WTC11 (cell line): ENCODE results near the gene ABCA3. TPM values are rescaled to one million over a fixed set of nuclear protein-coding genes. Genes with fewer than 3 reads are reported as not detected.

Experiments used
- ATAC-seq: fragments of 200-7000 bp; cut with Tn5 transposase; 2 replicates; pipeline ENCODE4 v1.10.0; 2021; ENCODE audit warnings: mild to moderate bottlenecking, moderate library complexity
- CTCF ChIA-PET: fragments of 300-600 bp; sonication (Branson Sonifier 250); formaldehyde crosslinking; loops from one replicate; lab custom pipeline; 2021; ENCODE audit warnings: antibody characterized with exemption; lab: Charles Lee
- POLR2A ChIA-PET: fragments of 350-600 bp; sonication (Branson Sonifier 250); formaldehyde crosslinking; loops from one replicate; lab custom pipeline; 2021; ENCODE audit warnings: antibody characterized with exemption; lab: Charles Lee
- DNase-seq: peaks from one replicate; pipeline ENCODE4 v3.0.0; 2021; ENCODE audit warnings: low spot score
- H3K27ac Mint-ChIP-seq: 2 replicates; pipeline ENCODE4 v1.8.0; 2021; ENCODE audit warnings: mixed read lengths
- H3K27me3 Mint-ChIP-seq: 2 replicates; pipeline ENCODE4 v1.8.0; 2021; ENCODE audit warnings: low read depth, mild to moderate bottlenecking, moderate library complexity, mixed read lengths
- H3K36me3 Mint-ChIP-seq: 2 replicates; pipeline ENCODE4 v1.8.0; 2021; ENCODE audit warnings: mixed read lengths
- H3K4me1 Mint-ChIP-seq: 2 replicates; pipeline ENCODE4 v1.8.0; 2022; ENCODE audit warnings: mixed read lengths
- H3K4me3 Mint-ChIP-seq: 2 replicates; pipeline ENCODE4 v1.8.0; 2021; ENCODE audit warnings: mild to moderate bottlenecking, moderate library complexity, mixed read lengths
- H3K9me3 Mint-ChIP-seq: 2 replicates; pipeline ENCODE4 v1.8.0; 2021; ENCODE audit warnings: mixed read lengths
- CREB1 ChIP-seq: sonication (generic); formaldehyde crosslinking; IDR thresholded peaks from 2 replicates; pipeline ENCODE4 v1.8.0; 2023; ENCODE audit warnings: mild to moderate bottlenecking, missing genetic modification reagents
- ESRRA ChIP-seq: sonication (generic); formaldehyde crosslinking; IDR thresholded peaks from 2 replicates; pipeline ENCODE4 v1.8.1; 2022; ENCODE audit warnings: mild to moderate bottlenecking, missing genetic modification reagents, borderline replicate concordance
- GABPB1 ChIP-seq: sonication (generic); formaldehyde crosslinking; IDR thresholded peaks from 2 replicates; pipeline ENCODE4 v1.8.1; 2023; ENCODE audit warnings: mild to moderate bottlenecking, missing genetic modification reagents
- GRHL2 ChIP-seq: fragments of 250-450 bp; sonication (Bioruptor Pico); IDR thresholded peaks from 2 replicates; pipeline ENCODE4 v1.8.0; 2022; ENCODE audit warnings: mild to moderate bottlenecking, moderate library complexity; ENCODE audit not compliant: insufficient replicate concordance, severe bottlenecking
- GTF2I ChIP-seq: fragments of 250-450 bp; sonication (Bioruptor Pico); conservative IDR thresholded peaks from 2 replicates; pipeline ENCODE4 v1.4.0; 2021; ENCODE audit warnings: mild to moderate bottlenecking
- NFYB ChIP-seq: sonication (generic); formaldehyde crosslinking; conservative IDR thresholded peaks from 2 replicates; pipeline ENCODE4 v1.8.0; 2022; ENCODE audit warnings: low read depth, missing genetic modification reagents
- PRRX2 ChIP-seq: fragments of 250-450 bp; sonication (Bioruptor Pico); IDR thresholded peaks from 2 replicates; pipeline ENCODE4 v1.8.0; 2021; ENCODE audit warnings: mild to moderate bottlenecking
- RELA ChIP-seq: sonication (generic); formaldehyde crosslinking; IDR thresholded peaks from 2 replicates; pipeline ENCODE4 v1.8.1; 2022; ENCODE audit warnings: missing genetic modification reagents, mild to moderate bottlenecking, borderline replicate concordance
- SMAD3 ChIP-seq: sonication (generic); formaldehyde crosslinking; IDR thresholded peaks from 2 replicates; pipeline ENCODE4 v1.8.0; 2022; ENCODE audit warnings: missing genetic modification reagents, mild to moderate bottlenecking, borderline replicate concordance
- ZNF138 ChIP-seq: sonication (generic); formaldehyde crosslinking; conservative IDR thresholded peaks from 2 replicates; pipeline ENCODE4 v1.8.1; 2022; ENCODE audit warnings: mild to moderate bottlenecking, moderate library complexity, missing genetic modification reagents
- ZNF219 ChIP-seq: sonication (generic); formaldehyde crosslinking; IDR thresholded peaks from 2 replicates; pipeline ENCODE4 v1.8.0; 2023; ENCODE audit warnings: missing genetic modification reagents, mild to moderate bottlenecking, borderline replicate concordance
- ZNF423 ChIP-seq: fragments of 250-450 bp; sonication (Bioruptor Pico); IDR thresholded peaks from 2 replicates; pipeline ENCODE4 v2.1.2; 2022; ENCODE audit warnings: mild to moderate bottlenecking, moderate library complexity
- ZNF671 ChIP-seq: fragments of 250-450 bp; sonication (Bioruptor Pico); IDR thresholded peaks from 2 replicates; pipeline ENCODE4 v1.8.0; 2021; ENCODE audit warnings: mild to moderate bottlenecking
- total RNA-seq: library from RNA; stranded (reverse); gene quantifications from 3 replicates; pipeline ENCODE4 v1.2.3, GENCODE V29; 2021
- TF ChIP-seq, protein P1 (sequence below): sonication (generic); formaldehyde crosslinking; IDR thresholded peaks from 2 replicates; pipeline ENCODE4 v1.8.1; 2022; ENCODE audit warnings: low read depth, missing genetic modification reagents, borderline replicate concordance
- TF ChIP-seq, protein P2 (sequence below): sonication (generic); formaldehyde crosslinking; IDR thresholded peaks from 2 replicates; pipeline ENCODE4 v1.8.1; 2023; ENCODE audit warnings: mild to moderate bottlenecking, missing genetic modification reagents, moderate library complexity
- TF ChIP-seq, protein P3 (sequence below): sonication (generic); formaldehyde crosslinking; IDR thresholded peaks from 2 replicates; pipeline ENCODE4 v1.8.1; 2023; ENCODE audit warnings: mild to moderate bottlenecking, missing genetic modification reagents
- TF ChIP-seq, protein P4 (sequence below): sonication (generic); formaldehyde crosslinking; IDR thresholded peaks from 2 replicates; pipeline ENCODE4 v1.8.0; 2022; ENCODE audit warnings: mild to moderate bottlenecking, missing genetic modification reagents
- TF ChIP-seq, protein P5 (sequence below): sonication (generic); formaldehyde crosslinking; IDR thresholded peaks from 2 replicates; pipeline ENCODE4 v1.8.0; 2022; ENCODE audit warnings: mild to moderate bottlenecking, missing genetic modification reagents
- TF ChIP-seq, protein P6 (sequence below): sonication (generic); formaldehyde crosslinking; IDR thresholded peaks from 2 replicates; pipeline ENCODE4 v1.8.1; 2023; ENCODE audit warnings: mild to moderate bottlenecking, missing genetic modification reagents
- TF ChIP-seq, protein P7 (sequence below): sonication (generic); formaldehyde crosslinking; IDR thresholded peaks from 2 replicates; pipeline ENCODE4 v1.8.1; 2022; ENCODE audit warnings: mild to moderate bottlenecking, missing genetic modification reagents, moderate library complexity, borderline replicate concordance
- TF ChIP-seq, protein P8 (sequence below): fragments of 250-450 bp; sonication (Bioruptor Pico); IDR thresholded peaks from 2 replicates; pipeline ENCODE4 v1.8.0; 2021; ENCODE audit warnings: mild to moderate bottlenecking

Gene ABCA3
- total RNA-seq, 1 experiment from 2014 or later = 12.1 TPM

DNA sequence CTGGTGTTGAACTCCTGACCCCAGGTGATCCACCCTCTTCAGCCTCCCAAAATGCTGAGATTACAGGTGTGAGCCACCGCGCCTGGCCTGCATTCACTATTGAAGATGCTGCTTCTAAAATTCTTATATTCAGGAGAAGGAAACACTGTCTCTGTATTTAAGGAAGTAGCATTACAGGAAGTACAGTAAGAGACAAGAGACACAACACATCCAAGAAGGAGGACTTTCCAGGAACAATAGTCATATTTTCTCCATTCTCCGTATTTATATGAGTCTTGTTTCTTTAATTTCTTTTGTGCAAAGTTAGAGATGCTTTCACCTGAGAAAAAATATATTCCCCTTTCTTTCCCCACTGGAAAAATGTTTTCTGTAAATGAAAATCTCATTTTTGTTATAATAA is 18.3 kb upstream of the ABCA3 start:
- H3K4me3 Mint-ChIP-seq = no peak overlapping the region
- H3K4me1 Mint-ChIP-seq = no peaks in the 10 kb centered on the region
- POLR2A ChIA-PET = interaction anchor here (0.7 kb wide), 1 partner anchor 34 kb away, joined by 3 read pairs; no protein-coding TSS in a partner anchor
- TF ChIP-seq, protein P1, sequence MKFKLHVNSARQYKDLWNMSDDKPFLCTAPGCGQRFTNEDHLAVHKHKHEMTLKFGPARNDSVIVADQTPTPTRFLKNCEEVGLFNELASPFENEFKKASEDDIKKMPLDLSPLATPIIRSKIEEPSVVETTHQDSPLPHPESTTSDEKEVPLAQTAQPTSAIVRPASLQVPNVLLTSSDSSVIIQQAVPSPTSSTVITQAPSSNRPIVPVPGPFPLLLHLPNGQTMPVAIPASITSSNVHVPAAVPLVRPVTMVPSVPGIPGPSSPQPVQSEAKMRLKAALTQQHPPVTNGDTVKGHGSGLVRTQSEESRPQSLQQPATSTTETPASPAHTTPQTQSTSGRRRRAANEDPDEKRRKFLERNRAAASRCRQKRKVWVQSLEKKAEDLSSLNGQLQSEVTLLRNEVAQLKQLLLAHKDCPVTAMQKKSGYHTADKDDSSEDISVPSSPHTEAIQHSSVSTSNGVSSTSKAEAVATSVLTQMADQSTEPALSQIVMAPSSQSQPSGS = no peak
- TF ChIP-seq PRRX2 (CRISPR knock-in tag) = no peak
- TF ChIP-seq NFYB (CRISPR knock-in tag) = no peak
- TF ChIP-seq, protein P2, sequence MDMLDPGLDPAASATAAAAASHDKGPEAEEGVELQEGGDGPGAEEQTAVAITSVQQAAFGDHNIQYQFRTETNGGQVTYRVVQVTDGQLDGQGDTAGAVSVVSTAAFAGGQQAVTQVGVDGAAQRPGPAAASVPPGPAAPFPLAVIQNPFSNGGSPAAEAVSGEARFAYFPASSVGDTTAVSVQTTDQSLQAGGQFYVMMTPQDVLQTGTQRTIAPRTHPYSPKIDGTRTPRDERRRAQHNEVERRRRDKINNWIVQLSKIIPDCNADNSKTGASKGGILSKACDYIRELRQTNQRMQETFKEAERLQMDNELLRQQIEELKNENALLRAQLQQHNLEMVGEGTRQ (CRISPR knock-in tag) = no peak
- TF ChIP-seq, protein P3, sequence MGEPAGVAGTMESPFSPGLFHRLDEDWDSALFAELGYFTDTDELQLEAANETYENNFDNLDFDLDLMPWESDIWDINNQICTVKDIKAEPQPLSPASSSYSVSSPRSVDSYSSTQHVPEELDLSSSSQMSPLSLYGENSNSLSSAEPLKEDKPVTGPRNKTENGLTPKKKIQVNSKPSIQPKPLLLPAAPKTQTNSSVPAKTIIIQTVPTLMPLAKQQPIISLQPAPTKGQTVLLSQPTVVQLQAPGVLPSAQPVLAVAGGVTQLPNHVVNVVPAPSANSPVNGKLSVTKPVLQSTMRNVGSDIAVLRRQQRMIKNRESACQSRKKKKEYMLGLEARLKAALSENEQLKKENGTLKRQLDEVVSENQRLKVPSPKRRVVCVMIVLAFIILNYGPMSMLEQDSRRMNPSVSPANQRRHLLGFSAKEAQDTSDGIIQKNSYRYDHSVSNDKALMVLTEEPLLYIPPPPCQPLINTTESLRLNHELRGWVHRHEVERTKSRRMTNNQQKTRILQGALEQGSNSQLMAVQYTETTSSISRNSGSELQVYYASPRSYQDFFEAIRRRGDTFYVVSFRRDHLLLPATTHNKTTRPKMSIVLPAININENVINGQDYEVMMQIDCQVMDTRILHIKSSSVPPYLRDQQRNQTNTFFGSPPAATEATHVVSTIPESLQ (CRISPR knock-in tag) = no peak
- no peak for TF ChIP-seq ZNF138 (CRISPR knock-in tag)
- no peak for TF ChIP-seq SMAD3 (CRISPR knock-in tag)
- no peak for TF ChIP-seq RELA (CRISPR knock-in tag)
- TF ChIP-seq GABPB1 (CRISPR knock-in tag) = no peak
- TF ChIP-seq, protein P4, sequence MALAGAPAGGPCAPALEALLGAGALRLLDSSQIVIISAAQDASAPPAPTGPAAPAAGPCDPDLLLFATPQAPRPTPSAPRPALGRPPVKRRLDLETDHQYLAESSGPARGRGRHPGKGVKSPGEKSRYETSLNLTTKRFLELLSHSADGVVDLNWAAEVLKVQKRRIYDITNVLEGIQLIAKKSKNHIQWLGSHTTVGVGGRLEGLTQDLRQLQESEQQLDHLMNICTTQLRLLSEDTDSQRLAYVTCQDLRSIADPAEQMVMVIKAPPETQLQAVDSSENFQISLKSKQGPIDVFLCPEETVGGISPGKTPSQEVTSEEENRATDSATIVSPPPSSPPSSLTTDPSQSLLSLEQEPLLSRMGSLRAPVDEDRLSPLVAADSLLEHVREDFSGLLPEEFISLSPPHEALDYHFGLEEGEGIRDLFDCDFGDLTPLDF (CRISPR knock-in tag) = no peak
- TF ChIP-seq, protein P5, sequence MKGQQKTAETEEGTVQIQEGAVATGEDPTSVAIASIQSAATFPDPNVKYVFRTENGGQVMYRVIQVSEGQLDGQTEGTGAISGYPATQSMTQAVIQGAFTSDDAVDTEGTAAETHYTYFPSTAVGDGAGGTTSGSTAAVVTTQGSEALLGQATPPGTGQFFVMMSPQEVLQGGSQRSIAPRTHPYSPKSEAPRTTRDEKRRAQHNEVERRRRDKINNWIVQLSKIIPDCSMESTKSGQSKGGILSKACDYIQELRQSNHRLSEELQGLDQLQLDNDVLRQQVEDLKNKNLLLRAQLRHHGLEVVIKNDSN = no peak
- TF ChIP-seq ZNF671 (CRISPR knock-in tag) = no peak
- no peak for TF ChIP-seq ZNF423 (CRISPR knock-in tag)
- TF ChIP-seq ZNF219 (CRISPR knock-in tag) = no peak
- TF ChIP-seq, protein P6, sequence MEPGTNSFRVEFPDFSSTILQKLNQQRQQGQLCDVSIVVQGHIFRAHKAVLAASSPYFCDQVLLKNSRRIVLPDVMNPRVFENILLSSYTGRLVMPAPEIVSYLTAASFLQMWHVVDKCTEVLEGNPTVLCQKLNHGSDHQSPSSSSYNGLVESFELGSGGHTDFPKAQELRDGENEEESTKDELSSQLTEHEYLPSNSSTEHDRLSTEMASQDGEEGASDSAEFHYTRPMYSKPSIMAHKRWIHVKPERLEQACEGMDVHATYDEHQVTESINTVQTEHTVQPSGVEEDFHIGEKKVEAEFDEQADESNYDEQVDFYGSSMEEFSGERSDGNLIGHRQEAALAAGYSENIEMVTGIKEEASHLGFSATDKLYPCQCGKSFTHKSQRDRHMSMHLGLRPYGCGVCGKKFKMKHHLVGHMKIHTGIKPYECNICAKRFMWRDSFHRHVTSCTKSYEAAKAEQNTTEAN = no peak
- TF ChIP-seq CREB1 = no peak
- CTCF ChIA-PET = interaction anchor here (1.1 kb wide), 1 partner anchor 218 kb away, joined by 3 read pairs; no protein-coding TSS in a partner anchor
- no peak for DNase-seq
- peaks cover 3% of the 10 kb centered on the region; the same call in 1 of the 2 replicates for H3K9me3 Mint-ChIP-seq
- peaks cover 11% of the 10 kb centered on the region for H3K27me3 Mint-ChIP-seq
- no peaks in the 10 kb centered on the region for H3K36me3 Mint-ChIP-seq
- no peak overlapping the region for H3K27ac Mint-ChIP-seq
- no peak for ATAC-seq

DNA sequence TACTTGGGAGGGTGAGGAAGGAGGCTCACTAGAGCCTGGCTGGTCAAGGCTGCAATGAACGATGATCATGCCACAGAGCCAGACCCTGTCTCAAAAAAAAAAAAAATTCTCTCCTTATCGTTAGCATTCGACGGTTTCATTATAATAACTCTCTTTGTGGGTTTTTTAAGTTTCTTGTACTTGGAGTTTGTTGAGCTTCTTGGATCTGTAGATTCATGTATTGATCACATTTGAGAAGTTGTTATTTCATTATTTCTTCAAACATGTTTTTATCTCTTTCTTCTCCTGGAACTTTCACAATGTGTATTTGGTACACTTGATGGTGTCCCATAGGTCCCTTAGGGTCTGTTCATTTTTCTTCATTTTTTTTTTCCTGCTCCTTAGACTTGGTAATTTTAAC is 16.8 kb upstream of the ABCA3 start:
- H3K27me3 Mint-ChIP-seq = peaks cover 11% of the 10 kb centered on the region
- no peak for DNase-seq
- H3K36me3 Mint-ChIP-seq = no peaks in the 10 kb centered on the region
- ChIA-PET POLR2A (no interaction called here), CTCF (interaction anchor here (0.6 to 1.2 kb wide), 6 partner anchors 27 to 1553 kb away, joined by 3 to 4 read pairs (median 3); no protein-coding TSS in a partner anchor)
- H3K4me3 Mint-ChIP-seq = no peak overlapping the region
- no peak for ATAC-seq
- no peak overlapping the region for H3K27ac Mint-ChIP-seq
- H3K4me1 Mint-ChIP-seq = no peaks in the 10 kb centered on the region
- H3K9me3 Mint-ChIP-seq = peaks cover 3% of the 10 kb centered on the region; the same call in 1 of the 2 replicates
- no peak for TF ChIP-seq GRHL2
- TF ChIP-seq, protein P3 (CRISPR knock-in tag) = no peak
- TF ChIP-seq ESRRA (CRISPR knock-in tag) = no peak
- TF ChIP-seq, protein P7, sequence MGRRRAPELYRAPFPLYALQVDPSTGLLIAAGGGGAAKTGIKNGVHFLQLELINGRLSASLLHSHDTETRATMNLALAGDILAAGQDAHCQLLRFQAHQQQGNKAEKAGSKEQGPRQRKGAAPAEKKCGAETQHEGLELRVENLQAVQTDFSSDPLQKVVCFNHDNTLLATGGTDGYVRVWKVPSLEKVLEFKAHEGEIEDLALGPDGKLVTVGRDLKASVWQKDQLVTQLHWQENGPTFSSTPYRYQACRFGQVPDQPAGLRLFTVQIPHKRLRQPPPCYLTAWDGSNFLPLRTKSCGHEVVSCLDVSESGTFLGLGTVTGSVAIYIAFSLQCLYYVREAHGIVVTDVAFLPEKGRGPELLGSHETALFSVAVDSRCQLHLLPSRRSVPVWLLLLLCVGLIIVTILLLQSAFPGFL (CRISPR knock-in tag) = no peak
- TF ChIP-seq, protein P6 = no peak
- TF ChIP-seq GTF2I (CRISPR knock-in tag) = no peak
- TF ChIP-seq, protein P8, sequence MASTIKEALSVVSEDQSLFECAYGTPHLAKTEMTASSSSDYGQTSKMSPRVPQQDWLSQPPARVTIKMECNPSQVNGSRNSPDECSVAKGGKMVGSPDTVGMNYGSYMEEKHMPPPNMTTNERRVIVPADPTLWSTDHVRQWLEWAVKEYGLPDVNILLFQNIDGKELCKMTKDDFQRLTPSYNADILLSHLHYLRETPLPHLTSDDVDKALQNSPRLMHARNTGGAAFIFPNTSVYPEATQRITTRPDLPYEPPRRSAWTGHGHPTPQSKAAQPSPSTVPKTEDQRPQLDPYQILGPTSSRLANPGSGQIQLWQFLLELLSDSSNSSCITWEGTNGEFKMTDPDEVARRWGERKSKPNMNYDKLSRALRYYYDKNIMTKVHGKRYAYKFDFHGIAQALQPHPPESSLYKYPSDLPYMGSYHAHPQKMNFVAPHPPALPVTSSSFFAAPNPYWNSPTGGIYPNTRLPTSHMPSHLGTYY = no peak
